ENCODE results near the gene PRDM16.

Gene PRDM16

DNA sequence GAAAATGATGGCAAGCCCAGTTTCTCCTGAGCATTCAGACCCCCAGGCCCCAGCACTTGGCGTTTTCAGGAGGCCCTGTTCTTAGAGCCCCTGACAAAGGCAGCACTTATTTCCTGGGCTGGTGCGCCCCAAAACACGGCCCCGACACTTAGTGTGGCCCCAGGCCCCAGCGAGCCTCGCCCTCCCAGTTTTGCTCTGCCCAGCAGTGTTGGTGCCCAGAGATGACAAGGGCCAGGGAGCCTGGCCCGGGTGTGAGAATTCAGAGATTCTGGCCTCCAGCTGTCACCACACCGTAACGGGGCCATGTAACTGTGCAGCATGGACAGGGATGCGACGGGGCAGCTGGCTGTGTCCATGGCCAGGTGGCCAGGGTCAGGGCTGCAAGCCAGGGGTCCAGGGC is 367.4 kb downstream of the PRDM16 start:
- Histone ChIP-seq H3K4me1 (ENCODE audit: control insufficient read depth in 2 of 2, insufficient read depth in 1 of 2, low read depth in 1 of 2, low read length in 2 of 2) (peaks cover 0 to 21% of the 10 kb centered on the region in 2 donors), H3K23ac (ENCODE audit: low read depth, low read length, poor library complexity) (peak overlapping the region; percentile 34), H3K27ac (replicated peaks; ENCODE audit: low read length) (no peak overlapping the region), H2BK5ac (ENCODE audit: low read length) (no peak overlapping the region), H3K4me3 (ENCODE audit: low read length in 2 of 2) (no peak overlapping the region), H2AFZ (ENCODE audit: low read length) (no peak overlapping the region), H3K27me3 (ENCODE audit: control insufficient read depth in 3 of 3, insufficient read depth in 3 of 3, low read depth in 1 of 3, low read length in 3 of 3) (peaks cover 0 to 45% (median 0%) of the 10 kb centered on the region in 3 experiments), H3K9me3 (replicated peaks in 1 of 2; ENCODE audit: control insufficient read depth in 2 of 2, insufficient read depth in 1 of 2, low read depth in 1 of 2, low read length in 2 of 2) (peaks cover 3 to 4% of the 10 kb centered on the region in 2 donors), H3K9ac (ENCODE audit: low read depth, low read length, poor library complexity) (no peak overlapping the region), H2BK12ac (ENCODE audit: low read length) (peak overlapping the region; percentile 14), H4K91ac (ENCODE audit: low read depth, low read length, poor library complexity) (no peak overlapping the region), H3K79me1 (ENCODE audit: low read depth, low read length) (peaks cover 5% of the 10 kb centered on the region), H4K8ac (ENCODE audit: low read depth, low read length) (no peak overlapping the region), H3K4ac (ENCODE audit: low read length) (no peak overlapping the region), H3K4me2 (ENCODE audit: insufficient read depth, low read length, poor library complexity, severe bottlenecking) (no peak overlapping the region), H2BK15ac (ENCODE audit: low read length) (peak overlapping the region; percentile 33), H2AK5ac (ENCODE audit: low read depth, low read length) (peak overlapping the region; percentile 87), H3K18ac (ENCODE audit: low read length) (peak overlapping the region; percentile 53), H3K36me3 (replicated peaks in 1 of 2; ENCODE audit: control insufficient read depth in 2 of 2, insufficient read depth in 2 of 2, low read length in 2 of 2) (no peaks in the 10 kb centered on the region), H2BK120ac (ENCODE audit: low read depth, low read length) (no peak overlapping the region), H3K14ac (ENCODE audit: low read length) (no peak overlapping the region)
- WGBS, 2 donors (ENCODE audit: extremely low coverage in 2 of 2, insufficient read length in 2 of 2, insufficient replicate concordance in 1 of 2): no CpG with 5 or more reads among the region's 11 CpGs
- no peak for DNase-seq (ENCODE audit: low spot score)

DNA sequence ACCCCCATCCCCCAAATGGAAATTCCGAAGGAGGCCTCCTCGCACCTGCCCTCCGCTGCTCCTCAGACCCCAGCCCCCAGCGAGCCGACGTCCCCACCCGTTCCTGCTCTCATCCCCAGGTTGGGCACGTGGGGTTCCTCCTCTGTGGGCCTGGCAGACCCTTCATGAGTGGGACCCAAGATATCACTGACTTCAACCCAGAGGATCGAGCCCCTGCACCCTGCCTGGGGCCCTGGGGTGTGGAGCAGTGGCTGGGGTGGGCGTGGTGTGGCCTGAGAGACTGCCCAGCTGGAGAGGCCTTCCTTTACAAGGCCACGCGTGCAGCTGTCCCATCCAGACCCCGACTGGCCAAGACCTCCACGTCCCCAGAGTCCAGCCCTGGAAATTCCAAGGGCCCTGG is 367.9 kb downstream of the PRDM16 start:
- Histone ChIP-seq H3K4me2 (ENCODE audit: insufficient read depth, low read length, poor library complexity, severe bottlenecking) (no peak overlapping the region), H2BK5ac (ENCODE audit: low read length) (no peak overlapping the region), H2BK15ac (ENCODE audit: low read length) (no peak overlapping the region), H3K36me3 (replicated peaks in 1 of 2; ENCODE audit: control insufficient read depth in 2 of 2, insufficient read depth in 2 of 2, low read length in 2 of 2) (no peaks in the 10 kb centered on the region), H3K14ac (ENCODE audit: low read length) (peak overlapping the region; percentile 27), H3K18ac (ENCODE audit: low read length) (peak overlapping the region; percentile 53), H3K79me1 (ENCODE audit: low read depth, low read length) (peaks cover 5% of the 10 kb centered on the region), H3K4me3 (ENCODE audit: low read length in 2 of 2) (no peak overlapping the region), H3K4ac (ENCODE audit: low read length) (peak overlapping the region; percentile 29), H4K8ac (ENCODE audit: low read depth, low read length) (no peak overlapping the region), H4K91ac (ENCODE audit: low read depth, low read length, poor library complexity) (no peak overlapping the region), H3K4me1 (ENCODE audit: control insufficient read depth in 2 of 2, insufficient read depth in 1 of 2, low read depth in 1 of 2, low read length in 2 of 2) (peaks cover 0 to 22% of the 10 kb centered on the region in 2 donors), H2AFZ (ENCODE audit: low read length) (no peak overlapping the region), H2BK120ac (ENCODE audit: low read depth, low read length) (no peak overlapping the region), H2AK5ac (ENCODE audit: low read depth, low read length) (peak overlapping the region; percentile 87), H2BK12ac (ENCODE audit: low read length) (no peak overlapping the region), H3K27ac (replicated peaks; ENCODE audit: low read length) (no peak overlapping the region), H3K27me3 (ENCODE audit: control insufficient read depth in 3 of 3, insufficient read depth in 3 of 3, low read depth in 1 of 3, low read length in 3 of 3) (peaks cover 0 to 46% (median 0%) of the 10 kb centered on the region in 3 experiments), H3K9ac (ENCODE audit: low read depth, low read length, poor library complexity) (no peak overlapping the region), H3K23ac (ENCODE audit: low read depth, low read length, poor library complexity) (peak overlapping the region; percentile 34), H3K9me3 (replicated peaks in 1 of 2; ENCODE audit: control insufficient read depth in 2 of 2, insufficient read depth in 1 of 2, low read depth in 1 of 2, low read length in 2 of 2) (peaks cover 3 to 4% of the 10 kb centered on the region in 2 donors)
- DNase-seq (ENCODE audit: low spot score): no peak
- WGBS, 2 donors (ENCODE audit: extremely low coverage in 2 of 2, insufficient read length in 2 of 2, insufficient replicate concordance in 1 of 2): no CpG with 5 or more reads among the region's 14 CpGs

DNA sequence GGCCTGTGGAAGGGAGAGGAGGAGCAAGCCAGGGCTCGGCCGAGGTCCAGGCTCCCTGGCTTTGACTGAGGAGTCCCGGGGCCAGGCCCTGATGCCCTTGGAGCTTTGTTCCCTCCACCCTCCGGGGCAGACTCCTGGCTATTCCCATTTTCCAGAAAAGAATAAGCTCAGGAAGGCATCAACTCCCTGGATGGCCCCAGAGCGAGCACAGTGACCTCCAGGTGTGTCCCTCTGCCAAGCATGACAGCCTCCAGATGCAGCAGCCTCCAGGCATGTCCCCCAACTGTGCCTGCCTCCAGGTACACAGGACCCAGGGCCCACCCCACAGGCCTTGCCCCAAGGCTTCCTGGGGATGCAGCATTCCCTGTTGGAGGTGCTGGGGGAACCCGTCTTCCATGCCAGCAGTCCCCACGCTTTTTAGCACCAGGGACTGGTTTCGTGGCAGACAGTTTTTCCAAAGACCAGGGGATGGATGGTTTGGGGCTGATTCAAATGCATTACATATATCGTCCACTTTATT is 369.7 kb downstream of the PRDM16 start:
- H3K4me2 ChIP-seq (ENCODE audit: insufficient read depth, low read length, poor library complexity, severe bottlenecking): no peak overlapping the region
- peaks cover 3 to 4% of the 10 kb centered on the region in 2 donors for H3K9me3 ChIP-seq (replicated peaks in 1 of 2; ENCODE audit: control insufficient read depth in 2 of 2, insufficient read depth in 1 of 2, low read depth in 1 of 2, low read length in 2 of 2)
- peak overlapping the region; percentile 19 for H2BK120ac ChIP-seq (ENCODE audit: low read depth, low read length)
- no peak overlapping the region for H3K4ac ChIP-seq (ENCODE audit: low read length)
- peaks cover 0 to 25% of the 10 kb centered on the region in 2 donors for H3K4me1 ChIP-seq (ENCODE audit: control insufficient read depth in 2 of 2, insufficient read depth in 1 of 2, low read depth in 1 of 2, low read length in 2 of 2)
- no peak for DNase-seq (ENCODE audit: low spot score)
- no peak overlapping the region for H3K23ac ChIP-seq (ENCODE audit: low read depth, low read length, poor library complexity)
- peak overlapping the region; percentile 14 for H2BK12ac ChIP-seq (ENCODE audit: low read length)
- H4K91ac ChIP-seq (ENCODE audit: low read depth, low read length, poor library complexity): no peak overlapping the region
- H2BK5ac ChIP-seq (ENCODE audit: low read length): no peak overlapping the region
- no peak overlapping the region for H3K9ac ChIP-seq (ENCODE audit: low read depth, low read length, poor library complexity)
- peak overlapping the region; percentile 20 for H3K18ac ChIP-seq (ENCODE audit: low read length)
- no peak overlapping the region for H2BK15ac ChIP-seq (ENCODE audit: low read length)
- no peaks in the 10 kb centered on the region for H3K36me3 ChIP-seq (replicated peaks in 1 of 2; ENCODE audit: control insufficient read depth in 2 of 2, insufficient read depth in 2 of 2, low read length in 2 of 2)
- H3K4me3 ChIP-seq (ENCODE audit: low read length in 2 of 2): no peak overlapping the region
- H3K14ac ChIP-seq (ENCODE audit: low read length): no peak overlapping the region
- H3K27me3 ChIP-seq (ENCODE audit: control insufficient read depth in 3 of 3, insufficient read depth in 3 of 3, low read depth in 1 of 3, low read length in 3 of 3): peaks cover 0 to 44% (median 0%) of the 10 kb centered on the region in 3 experiments
- H3K79me1 ChIP-seq (ENCODE audit: low read depth, low read length): peaks cover 5% of the 10 kb centered on the region
- no peak overlapping the region for H3K27ac ChIP-seq (replicated peaks; ENCODE audit: low read length)
- no peak overlapping the region for H4K8ac ChIP-seq (ENCODE audit: low read depth, low read length)
- no CpG with 5 or more reads among the region's 9 CpGs for WGBS, 2 donors (ENCODE audit: extremely low coverage in 2 of 2, insufficient read length in 2 of 2, insufficient replicate concordance in 1 of 2)
- no peak overlapping the region for H2AFZ ChIP-seq (ENCODE audit: low read length)
- no peak overlapping the region for H2AK5ac ChIP-seq (ENCODE audit: low read depth, low read length)

DNA sequence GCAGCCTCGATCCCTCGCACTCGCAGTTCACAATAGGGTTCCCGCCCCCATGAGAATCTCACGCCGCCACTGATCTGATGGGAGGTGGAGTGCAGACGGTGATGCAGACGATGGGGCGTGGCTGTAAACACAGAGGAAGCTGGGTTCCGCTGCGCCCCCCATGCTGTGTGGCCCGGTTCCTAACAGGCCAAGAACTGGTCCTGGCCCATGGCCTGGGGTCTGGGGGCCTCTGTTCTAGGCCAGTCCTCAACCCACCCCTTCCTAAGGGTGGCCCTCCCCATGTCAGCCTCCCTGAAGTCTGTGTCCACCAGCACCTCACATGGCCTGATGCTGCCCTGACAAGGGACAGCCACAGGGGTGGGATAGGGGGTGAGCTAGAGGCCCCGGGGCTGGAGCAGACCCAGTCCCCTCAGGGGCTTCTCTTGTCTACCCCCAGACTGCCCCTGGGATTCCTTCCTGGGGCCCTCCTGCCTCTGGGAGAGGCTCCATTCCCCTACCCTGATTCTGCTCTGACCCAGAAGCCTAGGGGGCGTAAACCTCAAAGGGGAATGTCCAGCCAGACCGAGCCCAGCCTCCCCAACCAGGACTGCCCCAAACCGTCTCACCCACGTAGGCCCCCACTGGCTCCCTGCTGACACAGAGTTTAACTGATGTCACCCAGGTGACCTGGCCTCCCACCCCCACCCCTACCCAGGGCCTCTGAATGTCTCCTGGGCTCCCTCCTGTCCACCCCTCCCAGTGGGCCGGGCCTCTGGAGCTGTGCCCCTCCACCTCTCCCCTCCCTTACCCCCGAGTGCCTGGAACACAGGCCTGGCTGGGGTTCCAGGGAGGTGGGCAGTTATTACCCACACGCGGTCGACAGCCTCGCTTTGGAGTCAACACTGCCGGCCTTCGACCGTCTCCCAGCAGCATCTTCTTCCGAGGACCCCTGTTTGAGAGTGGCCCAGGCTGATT is 370.6 kb downstream of the PRDM16 start:
- peaks cover 3 to 4% of the 10 kb centered on the region in 2 donors for H3K9me3 ChIP-seq (replicated peaks in 1 of 2; ENCODE audit: control insufficient read depth in 2 of 2, insufficient read depth in 1 of 2, low read depth in 1 of 2, low read length in 2 of 2)
- peaks cover 0 to 25% of the 10 kb centered on the region in 2 donors for H3K4me1 ChIP-seq (ENCODE audit: control insufficient read depth in 2 of 2, insufficient read depth in 1 of 2, low read depth in 1 of 2, low read length in 2 of 2)
- peak overlapping the region; percentile 79 for H2BK15ac ChIP-seq (ENCODE audit: low read length)
- H4K8ac ChIP-seq (ENCODE audit: low read depth, low read length): no peak overlapping the region
- peak overlapping the region; percentile 89 for H2AK5ac ChIP-seq (ENCODE audit: low read depth, low read length)
- peak overlapping the region; percentile 39 for H3K9ac ChIP-seq (ENCODE audit: low read depth, low read length, poor library complexity)
- H2AFZ ChIP-seq (ENCODE audit: low read length): no peak overlapping the region
- peak overlapping the region; percentile 31 for H3K14ac ChIP-seq (ENCODE audit: low read length)
- no peak overlapping the region for H3K4me2 ChIP-seq (ENCODE audit: insufficient read depth, low read length, poor library complexity, severe bottlenecking)
- no CpG with 5 or more reads among the region's 27 CpGs for whole genome bisulfite sequencing, 2 donors (ENCODE audit: extremely low coverage in 2 of 2, insufficient read length in 2 of 2, insufficient replicate concordance in 1 of 2)
- peak overlapping the region; percentile 54 for H2BK5ac ChIP-seq (ENCODE audit: low read length)
- H3K23ac ChIP-seq (ENCODE audit: low read depth, low read length, poor library complexity): peak overlapping the region; percentile 68
- H3K36me3 ChIP-seq (replicated peaks in 1 of 2; ENCODE audit: control insufficient read depth in 2 of 2, insufficient read depth in 2 of 2, low read length in 2 of 2): no peaks in the 10 kb centered on the region
- H3K27ac ChIP-seq (replicated peaks; ENCODE audit: low read length): no peak overlapping the region
- H3K27me3 ChIP-seq (ENCODE audit: control insufficient read depth in 3 of 3, insufficient read depth in 3 of 3, low read depth in 1 of 3, low read length in 3 of 3): peaks cover 0 to 45% (median 0%) of the 10 kb centered on the region in 3 experiments
- no peak overlapping the region for H2BK120ac ChIP-seq (ENCODE audit: low read depth, low read length)
- H3K4me3 ChIP-seq (ENCODE audit: low read length in 2 of 2): no peak overlapping the region
- no peak for DNase-seq (ENCODE audit: low spot score)
- no peak overlapping the region for H3K4ac ChIP-seq (ENCODE audit: low read length)
- H2BK12ac ChIP-seq (ENCODE audit: low read length): peak overlapping the region; percentile 17
- H3K18ac ChIP-seq (ENCODE audit: low read length): peak overlapping the region; percentile 90
- H4K91ac ChIP-seq (ENCODE audit: low read depth, low read length, poor library complexity): no peak overlapping the region
- H3K79me1 ChIP-seq (ENCODE audit: low read depth, low read length): peaks cover 5% of the 10 kb centered on the region

Data from neuronal stem cell (in vitro differentiated cells).